DND-41 (cell line): ENCODE results near the gene RNF186.

Experiments
- CTCF ChIP-seq: IDR thresholded peaks from 2 replicates; pipeline ENCODE4 v1.5.1; 2012; ENCODE audit warnings: borderline replicate concordance, low read length, moderate library complexity, mild to moderate bottlenecking; ENCODE audit not compliant: poor library complexity, severe bottlenecking; ENCODE audit errors: extremely low read depth
- EZH2 ChIP-seq: IDR thresholded peaks from 3 replicates; pipeline ENCODE4 v1.6.1; 2012; ENCODE audit warnings: borderline replicate concordance, low read depth, mild to moderate bottlenecking, moderate library complexity, low read length, inconsistent platforms; ENCODE audit not compliant: severe bottlenecking

- TF ChIP-seq CTCF (no peak), EZH2 (no peak)
Observed at GRCh38 chr1:19824036-19824435, 9.0 kb upstream of the RNF186 start.
